Activated naive CD8-positive, alpha-beta T cell treated with anti-CD3 and anti-CD28 coated beads, Interleukin-2, amount 10 ng/mL, durations not matched to agents 7 days and 5 days (primary cell): ENCODE data around the gene KLRC4. TPM values are rescaled to one million over a fixed set of nuclear protein-coding genes. Genes with fewer than 3 reads are reported as not detected.
"Not testable (repeated sequence)": the region's sequence is repeated elsewhere in the genome, so short reads cannot be mapped to it uniquely, and the experiment has no call there.

Experiments
- ATAC-seq: fragments of 150-1000 bp; cut with Tn5 transposase; one replicate; pipeline ENCODE4 v1.10.0; 2021; ENCODE audit warnings: low read depth, moderate library complexity
- POLR2A ChIA-PET: fragments of 350-600 bp; sonication (Branson Sonifier 250); formaldehyde crosslinking; loops from one replicate; lab custom pipeline; 2021; ENCODE audit warnings: antibody characterized with exemption; lab: Charles Lee
- DNase-seq: peaks from one replicate; pipeline ENCODE4 v3.0.0; 2021
- H3K27ac Mint-ChIP-seq: one replicate; pipeline ENCODE4 v1.8.0; 2022; ENCODE audit warnings: mild to moderate bottlenecking, mixed read lengths
- H3K27me3 Mint-ChIP-seq: one replicate; pipeline ENCODE4 v1.8.0; 2022; ENCODE audit warnings: mild to moderate bottlenecking, moderate library complexity, mixed read lengths
- H3K36me3 Mint-ChIP-seq: one replicate; pipeline ENCODE4 v1.8.0; 2021; ENCODE audit warnings: mild to moderate bottlenecking, mixed read lengths
- H3K4me1 Mint-ChIP-seq: one replicate; pipeline ENCODE4 v1.8.0; 2021; ENCODE audit warnings: mixed read lengths
- H3K4me3 Mint-ChIP-seq: one replicate; pipeline ENCODE4 v1.8.0; 2022; ENCODE audit warnings: mild to moderate bottlenecking, moderate library complexity, mixed read lengths
- H3K9me3 Mint-ChIP-seq: one replicate; pipeline ENCODE4 v1.8.0; 2021; ENCODE audit warnings: mixed read lengths
- total RNA-seq, 2 experiments: library from RNA; stranded (reverse); gene quantifications; one replicate each; pipeline ENCODE4 v1.2.3, GENCODE V29; 2021

KLRC4 gene
- total RNA-seq, 2 experiments from 2014 or later = 37.8 to 38.4 TPM

DNA sequence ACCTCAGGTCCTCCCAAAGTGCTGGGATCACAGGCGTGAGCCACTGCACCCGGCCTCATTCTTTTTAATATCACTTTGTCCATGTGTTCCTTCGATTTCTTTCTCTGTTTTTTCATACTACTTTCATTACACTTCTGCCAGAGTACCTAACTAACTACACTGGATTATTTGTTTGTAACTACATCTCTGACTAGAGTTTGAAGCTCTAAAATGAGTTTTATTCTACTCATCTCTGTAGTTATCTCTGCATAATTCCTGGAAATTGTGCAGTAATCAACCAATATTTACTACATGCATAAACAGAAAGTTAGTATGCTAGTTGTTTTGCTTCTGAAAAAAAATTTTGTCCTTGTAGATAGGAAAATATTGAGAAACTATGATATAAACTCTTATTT lies 34.9 kb downstream of the KLRC4 start:
- Mint-ChIP-seq H3K4me1 (peaks cover 60% of the 10 kb centered on the region), H3K36me3 (peaks cover 60% of the 10 kb centered on the region), H3K27ac (peak overlapping the region; percentile 83), H3K9me3 (no peaks in the 10 kb centered on the region), H3K4me3 (peak overlapping the region; percentile 79), H3K27me3 (no peaks in the 10 kb centered on the region)
- POLR2A ChIA-PET = interaction anchor here (0.7 to 1.9 kb wide), 10 partner anchors 7 to 727 kb away, joined by 3 to 13 read pairs (median 4); no protein-coding TSS in a partner anchor
- DNase-seq = no peak
- ATAC-seq = no peak

DNA sequence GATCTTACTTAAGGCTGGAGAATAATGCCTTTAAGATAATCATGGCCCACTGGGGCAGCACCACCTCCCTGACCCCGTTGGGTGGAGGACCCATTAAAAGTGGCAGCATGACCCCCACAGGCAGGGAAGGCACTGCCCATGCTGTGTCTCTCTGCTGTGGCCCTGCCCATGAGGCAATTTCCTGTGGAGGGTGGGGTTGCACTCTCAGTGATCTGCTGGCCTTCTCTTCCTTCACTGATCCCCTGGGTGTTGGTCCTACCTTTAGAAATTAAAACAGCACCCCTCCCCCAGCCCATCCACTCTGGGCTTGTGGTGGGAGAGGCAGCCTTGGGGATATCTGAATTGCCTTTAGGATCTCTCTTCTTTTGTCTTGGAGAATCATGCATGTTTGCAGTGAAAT lies 37.0 kb downstream of the KLRC4 start:
- peak overlapping the region; percentile 69 for H3K4me3 Mint-ChIP-seq
- ATAC-seq (peak; percentile 81), DNase-seq (no peak)
- H3K4me1 Mint-ChIP-seq = peaks cover 67% of the 10 kb centered on the region
- POLR2A ChIA-PET = interaction anchor here (1.0 kb wide), 1 partner anchor 9 kb away, joined by 4 read pairs; no protein-coding TSS in a partner anchor
- peaks cover 57% of the 10 kb centered on the region for H3K36me3 Mint-ChIP-seq
- H3K27ac Mint-ChIP-seq = peak overlapping the region; percentile 84
- no peaks in the 10 kb centered on the region for H3K9me3 Mint-ChIP-seq
- no peaks in the 10 kb centered on the region for H3K27me3 Mint-ChIP-seq

DNA sequence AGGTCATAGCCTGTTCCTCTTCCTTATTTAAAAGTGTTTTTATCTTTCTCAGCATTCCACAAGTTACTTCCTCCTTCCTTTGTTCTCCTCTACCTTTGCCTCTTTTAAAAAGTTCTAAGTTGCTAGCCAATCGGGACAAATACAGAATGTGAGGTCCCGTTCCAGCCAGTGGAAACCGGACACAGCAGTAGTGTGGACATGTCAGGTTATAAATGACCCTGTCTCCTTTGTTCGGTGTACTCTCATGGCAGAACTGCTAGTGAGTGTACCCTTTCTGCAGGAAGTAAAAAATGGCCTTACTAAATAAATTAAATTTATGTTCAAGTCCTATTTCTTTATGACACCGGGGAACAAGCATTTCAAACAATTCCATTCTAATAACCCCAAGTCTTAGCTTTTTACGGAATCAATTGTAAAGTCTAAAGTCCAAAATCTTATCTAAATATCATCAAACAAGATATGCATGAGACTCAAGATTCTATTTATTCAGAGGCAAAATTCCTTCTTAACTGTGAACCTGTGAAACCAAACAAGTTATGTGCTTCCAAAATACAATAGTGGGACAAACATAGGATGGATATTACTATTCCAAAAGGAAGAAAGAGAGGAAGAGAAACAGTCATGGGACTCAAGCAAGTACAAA lies 37.5 kb downstream of the KLRC4 start:
- Mint-ChIP-seq H3K4me3 (peak overlapping the region; percentile 49), H3K27ac (peak overlapping the region; percentile 81), H3K4me1 (peaks cover 70% of the 10 kb centered on the region), H3K36me3 (peaks cover 59% of the 10 kb centered on the region)
- ATAC-seq, DNase-seq, H3K9me3 Mint-ChIP-seq, POLR2A ChIA-PET, H3K27me3 Mint-ChIP-seq: not testable (repeated sequence)

DNA sequence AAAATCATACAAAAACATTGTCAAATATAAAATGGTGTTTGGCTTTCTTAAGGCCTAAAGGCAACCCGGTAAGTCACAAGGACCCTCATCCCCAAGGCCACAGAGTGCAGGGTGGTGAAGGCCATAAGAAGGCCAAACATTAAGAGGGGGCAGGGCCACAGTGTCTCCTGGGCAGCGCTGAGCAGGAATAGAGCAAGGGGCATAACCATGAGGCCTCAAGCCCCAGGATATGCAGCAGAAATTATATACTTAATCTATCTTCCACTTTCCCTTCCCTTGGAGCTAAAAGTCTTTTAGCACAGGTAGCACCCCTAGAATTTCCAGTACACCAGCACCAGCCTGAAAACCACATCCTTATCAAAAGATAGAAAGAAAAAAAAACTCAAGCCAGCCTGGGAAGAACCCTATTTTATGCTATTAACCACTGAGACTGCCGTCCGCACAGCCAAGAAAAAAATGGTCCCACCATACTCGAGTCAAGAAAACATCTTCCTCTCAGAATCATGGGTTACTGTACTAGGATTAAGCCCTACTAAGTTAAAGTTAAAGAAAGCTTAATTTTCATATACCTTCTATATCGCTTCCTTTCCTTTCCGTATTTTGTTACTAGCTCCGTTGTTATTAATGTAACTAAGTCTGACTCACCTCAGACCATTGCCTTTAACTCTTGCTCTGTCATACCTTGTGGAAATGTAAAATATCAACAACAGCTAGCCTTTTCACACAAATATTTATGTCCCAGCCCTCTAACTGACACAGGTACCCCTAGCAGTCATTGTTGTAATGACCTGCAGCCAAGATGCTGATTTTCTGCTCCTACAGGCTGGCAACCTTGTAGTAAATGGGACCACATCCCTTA lies 39.8 kb downstream of the KLRC4 start:
- H3K36me3 Mint-ChIP-seq = peaks cover 52% of the 10 kb centered on the region
- H3K4me1 Mint-ChIP-seq = peaks cover 63% of the 10 kb centered on the region
- ATAC-seq (no peak), DNase-seq (no peak)
- no peaks in the 10 kb centered on the region for H3K27me3 Mint-ChIP-seq
- H3K9me3 Mint-ChIP-seq = no peaks in the 10 kb centered on the region
- H3K27ac Mint-ChIP-seq = peak overlapping the region; percentile 88
- H3K4me3 Mint-ChIP-seq = peak overlapping the region; percentile 76
- POLR2A ChIA-PET = interaction anchor here (0.7 to 1.0 kb wide), 4 partner anchors 11 to 185 kb away, joined by 3 to 5 read pairs (median 4); no protein-coding TSS in a partner anchor

DNA sequence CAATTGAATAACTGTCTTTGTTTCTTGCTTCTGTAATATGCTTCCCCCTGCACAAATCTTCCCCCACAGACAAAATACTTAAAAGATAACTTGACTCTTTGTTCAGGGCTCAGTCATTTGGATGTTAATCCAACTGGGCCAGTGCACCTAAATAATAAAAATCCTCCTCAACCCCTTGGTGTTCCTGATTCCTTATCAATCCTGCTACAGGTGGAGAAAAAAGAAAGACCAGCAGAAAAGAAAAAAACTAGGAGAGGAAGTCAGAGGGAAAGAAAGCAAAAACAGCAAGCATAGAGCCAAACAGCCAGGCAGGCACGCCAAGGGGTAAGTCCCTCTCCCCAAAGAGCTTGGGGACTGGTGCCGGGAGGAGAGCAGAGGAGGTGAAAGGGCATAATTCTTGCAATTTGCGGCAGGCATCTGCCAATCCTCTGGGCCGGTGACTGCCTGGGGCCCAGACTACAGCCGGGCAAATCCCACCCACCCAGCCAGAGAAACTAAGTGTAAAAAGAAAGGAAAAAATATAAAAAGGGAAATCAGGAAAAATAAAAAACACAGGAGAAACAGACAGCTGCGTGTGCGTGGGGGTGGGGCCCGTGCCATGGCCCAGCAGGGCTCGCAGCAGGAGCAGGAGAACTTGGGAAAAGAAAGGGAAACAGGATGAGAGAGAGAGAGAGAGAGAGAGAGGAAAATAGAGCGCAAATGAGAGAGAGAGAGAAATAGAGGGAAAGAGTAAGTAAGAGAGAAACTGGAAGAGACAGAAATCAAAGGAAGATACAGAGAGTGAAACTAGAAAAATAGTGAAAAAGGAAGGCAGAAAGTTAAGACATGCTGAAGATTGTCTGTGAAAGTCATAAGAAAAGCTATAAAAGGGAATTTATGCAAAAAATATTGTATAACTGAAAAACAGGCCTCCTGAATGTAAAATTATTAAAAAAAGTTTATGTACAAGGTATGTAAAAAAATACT lies 41.1 kb downstream of the KLRC4 start:
- H3K9me3 Mint-ChIP-seq = no peaks in the 10 kb centered on the region

DNA sequence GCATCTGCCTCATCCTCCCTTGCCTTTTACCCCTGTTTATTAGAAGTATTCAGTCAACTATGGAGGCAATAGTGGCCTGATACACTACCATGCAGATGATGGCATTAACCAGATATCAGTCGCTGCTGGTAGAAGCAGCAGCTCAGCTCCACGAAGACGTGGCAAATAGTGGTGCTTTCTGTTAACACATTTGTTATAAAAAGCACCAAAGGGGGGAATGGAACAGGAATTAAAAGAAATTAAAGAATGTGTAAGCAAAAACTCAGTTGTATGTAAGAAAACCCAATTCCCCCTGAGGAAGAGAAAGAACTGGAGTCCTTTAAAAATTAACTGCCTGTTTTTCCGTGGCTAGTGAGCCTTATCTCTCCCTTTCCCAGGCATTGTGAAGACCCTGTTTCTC lies 41.8 kb downstream of the KLRC4 start:
- not testable (repeated sequence) for H3K27me3 Mint-ChIP-seq, DNase-seq, H3K9me3 Mint-ChIP-seq, ATAC-seq
- Mint-ChIP-seq H3K4me3 (peak overlapping the region; percentile 71), H3K27ac (peak overlapping the region; percentile 87), H3K4me1 (peaks cover 47% of the 10 kb centered on the region), H3K36me3 (peaks cover 39% of the 10 kb centered on the region)
- POLR2A ChIA-PET = interaction anchor here (1.1 to 3.8 kb wide), 5 partner anchors 17 to 306 kb away, joined by 3 to 42 read pairs (median 24); no protein-coding TSS in a partner anchor

More for the DNA sequence above, 41.1 kb downstream of the KLRC4 start:
- H3K27ac Mint-ChIP-seq = peak overlapping the region; percentile 87
- POLR2A ChIA-PET = interaction anchor here (0.8 to 1.1 kb wide), 2 partner anchors 19 to 305 kb away, joined by 3 read pairs; no protein-coding TSS in a partner anchor
- ATAC-seq (no peak), DNase-seq (no peak)
- H3K4me1 Mint-ChIP-seq = peaks cover 52% of the 10 kb centered on the region
- peak overlapping the region; percentile 71 for H3K4me3 Mint-ChIP-seq
- H3K36me3 Mint-ChIP-seq = peaks cover 43% of the 10 kb centered on the region
- no peaks in the 10 kb centered on the region for H3K27me3 Mint-ChIP-seq

DNA sequence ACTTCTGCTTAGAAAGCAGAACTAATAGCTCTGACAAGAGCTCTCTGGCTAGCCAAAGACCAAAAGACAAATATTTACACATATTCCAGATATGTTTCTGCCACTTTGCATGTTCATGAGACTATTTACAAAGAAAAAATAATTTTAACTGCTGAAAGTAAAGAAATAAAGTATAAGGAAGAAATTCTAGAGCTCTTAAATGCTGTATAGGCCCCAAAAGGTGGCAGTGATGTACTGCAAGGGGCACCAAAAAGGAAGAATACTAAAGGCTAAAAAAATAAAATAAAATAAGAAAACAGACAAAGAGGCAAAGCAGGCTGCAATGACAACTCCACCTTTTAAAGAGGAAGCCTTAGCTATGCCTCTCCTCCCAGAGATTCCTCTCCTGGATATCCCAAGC lies 42.7 kb downstream of the KLRC4 start:
- no peak for ATAC-seq
- Mint-ChIP-seq H3K36me3 (peaks cover 36% of the 10 kb centered on the region), H3K9me3 (no peaks in the 10 kb centered on the region), H3K27me3 (no peaks in the 10 kb centered on the region), H3K4me1 (peaks cover 39% of the 10 kb centered on the region), H3K27ac (no peak overlapping the region), H3K4me3 (peak overlapping the region; percentile 21)
- POLR2A ChIA-PET = interaction anchor here (0.6 to 3.8 kb wide), 9 partner anchors 16 to 306 kb away, joined by 3 to 42 read pairs (median 4); no protein-coding TSS in a partner anchor
- DNase-seq = no peak

DNA sequence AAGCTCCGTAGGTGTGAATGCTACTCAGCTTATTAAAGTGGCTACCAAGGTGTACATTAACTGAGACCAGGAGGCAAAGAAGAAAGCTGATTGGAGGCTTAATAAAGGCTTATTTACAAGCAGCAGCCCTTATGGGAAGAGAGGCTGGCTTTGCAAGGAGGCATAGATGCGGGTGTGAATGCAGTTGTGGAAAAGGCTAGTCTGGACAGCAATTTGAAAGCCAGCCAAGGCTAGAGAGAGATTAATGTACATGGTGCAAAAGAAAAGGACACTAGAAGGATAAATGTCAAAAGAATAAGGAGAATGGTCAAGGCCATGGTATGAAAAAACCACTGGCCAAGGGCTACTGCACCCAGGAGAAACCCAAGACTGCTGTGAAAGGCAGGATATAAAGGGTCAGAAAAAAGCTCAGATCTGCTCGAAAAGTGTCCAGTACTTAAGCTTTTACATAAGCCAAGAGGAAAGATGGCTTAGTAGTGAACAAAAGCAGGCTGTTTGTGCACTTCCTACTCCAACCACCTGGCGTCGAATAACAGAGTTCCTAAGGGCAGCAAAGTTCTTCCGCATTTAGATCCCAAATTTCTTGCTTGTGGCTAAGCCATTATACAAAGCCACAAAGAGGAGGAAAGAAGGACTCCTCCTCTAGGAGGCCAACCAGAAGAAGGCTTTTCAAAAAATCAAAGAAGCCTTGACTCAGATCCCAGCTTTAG lies 43.7 kb downstream of the KLRC4 start:
- H3K4me1 Mint-ChIP-seq = peaks cover 36% of the 10 kb centered on the region
- no peaks in the 10 kb centered on the region for H3K27me3 Mint-ChIP-seq
- POLR2A ChIA-PET = interaction anchor here (0.7 to 3.8 kb wide), 16 partner anchors 8 to 306 kb away, joined by 3 to 42 read pairs (median 4); no protein-coding TSS in a partner anchor
- H3K4me3 Mint-ChIP-seq = no peak overlapping the region
- H3K36me3 Mint-ChIP-seq = peaks cover 36% of the 10 kb centered on the region
- ATAC-seq (no peak), DNase-seq (no peak)
- H3K9me3 Mint-ChIP-seq = no peaks in the 10 kb centered on the region
- H3K27ac Mint-ChIP-seq = no peak overlapping the region

DNA sequence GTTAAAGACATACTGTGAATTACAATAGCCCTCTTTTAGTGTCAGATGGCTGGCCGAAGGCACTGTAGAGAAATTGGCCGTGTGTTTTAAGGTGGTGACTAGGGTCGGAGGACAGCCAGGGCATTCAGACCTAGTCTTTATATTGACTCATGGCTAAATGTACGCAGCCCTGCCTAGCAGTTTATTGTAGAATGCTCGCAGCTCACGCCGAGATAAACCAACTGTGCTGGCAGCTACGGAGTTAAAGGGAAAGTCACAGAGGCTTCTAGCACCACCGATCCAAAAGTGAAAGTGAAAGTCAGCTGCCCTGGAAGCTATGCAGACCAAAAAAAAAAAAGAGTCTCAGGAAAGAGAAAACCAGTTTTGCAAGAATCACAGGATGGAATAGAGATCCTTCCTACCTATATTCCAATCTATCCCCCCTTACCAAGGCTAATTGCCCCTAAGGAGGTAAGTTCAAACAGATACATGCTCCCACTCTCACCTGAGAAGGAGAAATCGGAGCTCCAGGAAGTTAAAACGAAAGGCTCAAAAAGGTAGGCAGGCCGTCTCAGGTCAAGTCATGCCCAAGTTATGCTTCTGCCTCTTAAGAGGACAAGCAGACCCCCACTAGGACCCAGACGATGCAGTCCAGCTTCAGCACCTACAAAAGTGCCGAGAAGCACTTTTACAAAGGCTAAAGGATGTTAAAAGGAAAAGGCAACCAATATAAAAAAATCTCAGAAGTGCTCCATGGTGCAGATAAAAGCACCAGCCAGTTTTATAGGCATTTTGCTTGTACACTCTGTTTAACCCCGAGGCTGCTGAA lies 44.5 kb downstream of the KLRC4 start:
- Mint-ChIP-seq H3K27ac (no peak overlapping the region), H3K4me3 (no peak overlapping the region), H3K9me3 (no peaks in the 10 kb centered on the region), H3K27me3 (no peaks in the 10 kb centered on the region), H3K4me1 (peaks cover 36% of the 10 kb centered on the region), H3K36me3 (peaks cover 36% of the 10 kb centered on the region)
- POLR2A ChIA-PET = interaction anchor here (0.7 to 3.8 kb wide), 20 partner anchors 9 to 358 kb away, joined by 3 to 42 read pairs (median 5); partner anchors contain the start of gene YBX3
- DNase-seq (peak; percentile 60), ATAC-seq (peak; percentile 59)

DNA sequence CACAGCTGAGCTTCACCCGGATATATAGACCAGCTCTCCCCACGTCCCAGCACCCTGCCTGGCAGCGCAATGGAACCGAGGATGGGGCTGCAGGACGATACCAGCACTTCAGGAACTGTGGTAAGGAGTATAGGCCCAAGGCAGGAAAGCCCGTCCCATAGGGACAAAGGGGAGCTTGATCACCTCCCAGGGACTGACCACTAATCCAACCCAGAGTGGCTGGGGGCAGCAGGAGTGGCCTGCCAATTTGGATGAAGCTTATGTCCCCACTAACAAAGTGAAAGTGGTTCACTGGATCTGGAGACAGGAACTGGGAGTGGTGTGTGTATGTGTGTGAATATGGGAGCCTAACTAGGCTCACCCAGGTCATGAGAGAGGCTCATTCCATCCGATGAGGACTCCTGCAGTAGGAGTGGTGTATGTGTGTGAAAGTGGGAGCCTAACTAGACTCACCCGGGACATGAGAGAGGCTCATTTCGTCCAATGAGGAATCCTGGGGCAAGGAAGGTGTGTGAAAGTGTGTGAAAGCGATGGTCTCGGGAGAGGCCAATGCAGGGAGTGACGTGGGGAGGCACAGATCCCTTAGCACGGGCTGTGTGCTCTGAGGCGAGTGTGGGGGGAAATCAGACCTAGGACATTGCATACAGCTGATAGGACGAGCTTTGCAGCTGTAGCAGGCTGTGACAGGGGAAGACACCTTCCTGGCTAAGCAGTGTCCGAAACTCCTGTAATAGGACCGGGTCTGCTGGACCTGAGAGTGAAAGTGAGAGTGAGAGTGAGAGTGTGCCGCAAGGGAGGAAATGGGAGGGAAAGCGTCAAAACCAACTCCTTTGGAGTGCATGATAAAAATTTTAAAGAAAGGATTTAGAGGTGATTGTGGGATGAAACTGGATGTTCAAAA lies 45.4 kb downstream of the KLRC4 start:
- ATAC-seq = peak; percentile 64
- peaks cover 35% of the 10 kb centered on the region for H3K36me3 Mint-ChIP-seq
- POLR2A ChIA-PET = interaction anchor here (0.7 to 3.8 kb wide), 15 partner anchors 10 to 359 kb away, joined by 3 to 42 read pairs (median 5); partner anchors contain the start of gene YBX3

More for the DNA sequence above, 45.4 kb downstream of the KLRC4 start:
- Mint-ChIP-seq H3K27ac (no peak overlapping the region), H3K4me3 (no peak overlapping the region), H3K9me3 (no peaks in the 10 kb centered on the region), H3K4me1 (peaks cover 38% of the 10 kb centered on the region), H3K27me3 (no peaks in the 10 kb centered on the region)
- peak; percentile 69 for DNase-seq
